Activated CD4-positive, alpha-beta T cell treated with anti-CD3 and anti-CD28 coated beads, Interleukin-2, amount 50 U/mL, for 24 hours (primary cell): Measurements from ENCODE around the gene CRTAP.
"Not testable (repeated sequence)": the region's sequence is repeated elsewhere in the genome, so short reads cannot be mapped to it uniquely, and the experiment has no call there.

Experiments used
- DNase-seq, 2 donors: peaks; one replicate each; pipeline ENCODE4 v3.0.0-alpha.2; 2020; ENCODE audit warnings: low read depth in 1 of 2, low spot score in 1 of 2

CRTAP gene

GRCh38 chr3:33113772-33114621 lies at the start of gene CRTAP:
Gene CRTAP, plus strand, starts transcription at chr3:33114014. Its CDS starts 64 bp downstream, at chr3:33114078.
- peak; percentile 68 to 76 for DNase-seq

GRCh38 chr3:33064929-33065328 lies 48.9 kb upstream of the CRTAP start:
- no peak for DNase-seq

DNA sequence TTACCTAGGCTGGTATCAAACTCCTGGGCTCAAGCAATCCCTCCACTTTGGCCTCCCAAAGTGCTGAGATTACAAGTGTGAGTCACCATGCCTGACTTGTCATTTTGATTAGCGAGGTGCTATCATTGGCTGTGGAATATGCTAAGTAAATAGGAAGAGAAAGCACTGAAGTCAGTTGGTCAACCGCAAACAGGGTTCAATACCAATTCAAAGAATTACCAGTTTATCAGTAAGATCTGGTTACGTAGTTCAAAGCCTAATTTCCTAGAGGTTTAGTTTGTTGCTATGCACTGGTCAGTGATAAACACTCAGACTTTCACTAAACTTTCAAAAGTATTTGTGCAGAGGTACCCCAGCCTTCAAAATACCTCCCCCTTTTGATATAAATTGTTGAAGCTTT lies 46.3 kb upstream of the CRTAP start:
- DNase-seq, result no peak

GRCh38 chr3:33069862-33070261 lies 44.0 kb upstream of the CRTAP start:
- DNase-seq, result not testable (repeated sequence)

DNA sequence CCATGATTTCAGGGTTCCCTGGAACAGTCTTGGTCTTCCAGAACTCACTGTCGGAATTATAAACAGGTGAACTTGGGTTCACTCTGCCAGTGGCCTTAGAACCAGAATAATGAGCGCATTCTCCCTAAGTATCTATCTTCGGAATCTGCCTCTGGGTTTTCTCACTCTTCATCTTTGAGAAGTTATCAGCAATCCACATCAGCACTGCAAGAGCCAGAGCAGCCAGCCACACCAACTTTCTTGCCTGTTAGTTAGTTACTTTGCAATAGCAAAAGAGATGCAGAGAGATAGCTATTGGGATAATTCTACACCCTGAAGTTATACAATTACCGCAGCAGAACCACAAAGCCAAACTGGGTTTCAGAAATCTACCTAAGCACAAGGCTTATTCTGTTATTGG lies 42.6 kb upstream of the CRTAP start:
- no peak for DNase-seq

- no peak for DNase-seq
These were observed 41.9 kb upstream of the CRTAP start for GRCh38 chr3:33071946-33072345.

DNA sequence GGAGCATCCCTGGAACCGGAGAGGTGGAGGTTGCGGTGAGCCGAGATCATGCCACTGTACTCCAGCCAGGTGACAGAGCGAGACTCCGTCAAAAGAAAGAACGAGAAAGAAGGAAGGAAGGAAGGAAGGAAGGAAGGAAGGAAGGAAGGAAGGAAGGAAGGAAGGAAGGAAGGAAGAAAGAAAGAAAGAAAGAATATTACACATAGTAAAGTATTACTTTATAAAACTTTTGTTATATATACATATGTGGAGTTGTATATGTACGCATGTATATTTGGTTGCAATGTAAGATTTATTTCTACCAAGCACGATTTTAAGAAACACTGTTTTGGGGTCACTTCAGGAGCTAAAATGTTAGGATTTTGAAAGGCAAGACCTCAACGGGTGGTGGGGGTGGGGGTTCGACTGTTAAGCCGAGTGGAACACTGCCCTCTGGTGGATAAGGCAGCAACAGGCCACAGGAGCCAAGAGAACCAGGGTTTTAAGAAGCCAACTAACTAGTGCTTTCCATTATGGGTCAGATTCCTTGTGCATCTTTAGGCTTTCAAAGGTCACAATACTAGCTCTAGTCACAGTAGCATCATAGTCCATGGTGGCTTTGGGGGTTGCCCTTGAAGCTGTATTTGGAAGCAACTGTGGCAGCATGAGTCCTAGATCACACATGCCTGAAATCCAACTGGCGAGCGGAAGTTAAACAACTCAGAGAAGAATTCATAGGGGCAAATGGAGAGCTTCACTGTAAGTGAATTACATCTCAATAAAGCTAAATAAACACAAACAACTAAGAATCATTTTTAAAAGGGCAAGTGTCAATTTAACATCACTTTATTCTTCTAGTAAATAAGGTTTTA lies 39.4 kb upstream of the CRTAP start:
- peak; percentile 33 to 74 for DNase-seq

GRCh38 chr3:33075995-33076394 lies 37.8 kb upstream of the CRTAP start:
- no peak for DNase-seq

- no peak for DNase-seq
These were observed 36.9 kb upstream of the CRTAP start for GRCh38 chr3:33076952-33077351.

DNA sequence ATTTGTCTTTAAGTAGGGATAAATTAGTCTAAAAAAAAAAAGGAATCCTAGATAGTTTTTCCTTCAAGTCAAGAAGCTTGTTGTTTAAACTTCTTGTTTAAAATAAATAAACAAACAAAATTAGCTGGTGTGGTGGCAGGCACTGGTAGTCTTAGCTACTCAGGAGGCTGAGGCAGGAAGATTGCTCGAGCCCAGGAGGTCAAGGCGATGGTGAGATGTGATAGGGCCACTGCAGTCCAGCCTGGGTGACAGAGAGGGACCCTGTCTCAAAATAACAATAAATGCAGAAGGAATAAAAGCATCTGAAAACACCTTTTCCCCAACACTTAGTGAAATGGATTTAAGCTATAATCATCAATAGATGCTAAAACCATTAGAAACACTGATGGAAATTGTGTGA lies 35.8 kb upstream of the CRTAP start:
- no peak for DNase-seq

DNA sequence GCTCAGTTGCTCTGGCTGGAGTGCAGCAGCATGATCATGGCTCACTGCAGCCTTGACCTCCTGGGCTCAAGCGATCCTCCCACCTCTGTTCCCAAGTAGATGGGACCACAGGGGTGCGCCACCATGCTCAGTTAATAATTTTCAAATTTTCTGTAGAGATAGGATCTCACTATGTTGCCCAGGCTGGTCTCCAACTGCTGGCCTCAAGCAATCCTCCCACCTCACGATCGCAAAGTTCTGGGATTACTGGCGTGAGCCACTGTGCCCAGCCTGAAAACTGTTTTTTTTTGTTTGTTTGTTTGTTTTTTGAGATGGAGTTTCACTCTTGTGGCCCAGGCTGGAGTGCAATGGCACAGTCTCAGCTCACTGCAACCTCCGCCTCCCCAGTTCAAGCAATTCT lies 34.0 kb upstream of the CRTAP start:
- DNase-seq, result not testable (repeated sequence)

DNA sequence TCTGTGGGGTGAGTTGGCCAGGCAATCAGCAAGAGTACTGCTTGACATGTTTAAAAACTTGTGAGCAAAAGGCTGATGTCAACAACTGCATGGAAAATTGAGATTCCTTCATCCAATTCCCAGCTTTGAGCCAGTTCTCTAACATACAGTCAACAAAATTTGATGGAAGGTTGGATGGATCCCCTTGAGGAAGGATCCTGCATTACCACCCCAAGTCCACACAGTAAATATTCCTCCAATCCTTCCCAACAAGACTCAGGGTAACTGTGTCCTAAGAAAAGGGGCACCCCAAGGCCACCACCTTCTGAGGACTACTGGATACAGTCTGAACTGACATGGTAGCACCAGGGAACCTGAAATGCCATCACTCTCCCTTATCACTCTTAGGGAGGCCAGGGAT lies 32.0 kb upstream of the CRTAP start:
- no peak for DNase-seq

DNA sequence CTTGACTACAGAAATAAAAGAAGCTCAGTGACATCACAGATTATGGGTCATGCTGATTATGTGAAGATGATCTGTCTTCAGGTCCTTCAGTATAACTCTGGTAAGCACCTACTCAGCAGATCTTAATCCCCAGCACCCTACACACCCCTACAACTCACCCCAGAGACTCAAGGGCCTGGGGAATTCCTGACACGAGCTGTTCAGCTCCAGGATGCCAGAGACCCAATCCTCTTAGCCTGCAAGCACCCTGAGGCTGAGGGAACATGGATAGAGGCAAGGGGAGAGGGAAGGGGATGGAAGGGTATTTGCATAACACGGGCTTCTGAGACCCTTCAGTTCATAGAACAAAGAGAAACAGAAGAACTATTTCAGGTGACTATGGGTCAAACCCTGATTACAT lies 29.9 kb upstream of the CRTAP start:
- no peak for DNase-seq

GRCh38 chr3:33088691-33089090 lies 25.1 kb upstream of the CRTAP start:
- no peak for DNase-seq

GRCh38 chr3:33089515-33089914 lies 24.3 kb upstream of the CRTAP start:
- DNase-seq, result no peak

DNA sequence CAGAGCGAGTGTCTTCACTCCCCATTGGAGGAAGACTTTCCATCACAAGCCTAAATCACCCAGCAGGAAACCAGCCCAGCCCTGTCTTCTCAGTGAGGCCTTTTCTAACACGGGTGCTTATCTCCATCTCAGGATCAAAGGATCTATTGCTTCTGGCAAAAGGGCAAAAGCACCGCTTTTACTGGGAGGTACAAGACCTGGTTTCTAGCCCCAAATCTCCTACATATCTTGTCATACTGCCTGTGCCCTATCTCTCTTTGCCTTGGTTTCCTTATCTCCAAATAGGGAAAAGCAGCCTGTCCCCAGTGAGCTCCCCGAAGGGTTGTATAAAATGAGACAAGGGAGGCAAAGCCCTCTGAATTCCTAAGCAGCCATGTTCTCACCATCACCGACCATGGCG lies 22.1 kb upstream of the CRTAP start:
- DNase-seq, result no peak

DNA sequence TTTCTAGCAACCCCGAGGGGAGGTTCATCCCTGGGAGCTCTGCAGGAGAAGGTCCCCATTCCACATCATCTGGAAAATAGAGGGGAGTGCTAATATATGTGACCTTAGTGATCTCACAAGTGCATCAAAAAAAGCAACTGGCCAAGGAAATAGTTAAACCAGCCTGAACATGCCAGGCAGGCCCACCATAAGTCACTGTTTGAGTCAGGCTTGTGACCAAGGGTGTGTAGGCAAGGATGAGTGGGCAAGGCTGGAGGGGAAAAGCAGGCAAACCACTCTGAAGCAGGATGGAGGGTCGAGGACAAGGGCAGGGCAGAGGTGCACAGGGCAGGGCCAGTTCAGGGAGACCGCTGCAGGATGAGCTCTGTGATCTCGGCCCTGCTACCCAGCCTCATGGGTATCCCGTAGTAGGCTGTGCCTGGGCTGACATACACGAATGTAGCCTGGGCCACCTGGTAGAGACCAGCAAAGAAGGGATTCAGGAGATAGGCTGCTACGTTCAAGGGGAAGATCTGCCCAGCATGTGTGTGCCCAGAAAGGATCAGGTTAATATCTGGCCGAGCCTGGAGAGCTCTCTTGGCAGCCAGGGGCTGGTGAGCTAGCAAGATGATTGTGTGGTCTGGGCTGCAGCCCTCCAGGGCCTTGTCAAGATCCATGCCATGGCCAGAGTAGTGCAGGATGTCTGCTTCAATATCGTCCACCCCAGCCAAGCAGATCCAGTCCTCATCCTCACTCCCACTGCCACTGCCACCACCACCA lies 21.1 kb upstream of the CRTAP start:
- DNase-seq, result no peak

- DNase-seq, result no peak
These were observed 20.0 kb upstream of the CRTAP start for GRCh38 chr3:33093847-33094246.

- DNase-seq, result no peak
These were observed 18.4 kb upstream of the CRTAP start for GRCh38 chr3:33095436-33095835.

- peak in 1 of 2 donors; percentile 31 for DNase-seq
These were observed 17.5 kb upstream of the CRTAP start for GRCh38 chr3:33096093-33096868.
